IPS-NIHi11 (cell line): Measurements from ENCODE around the gene TBX3.

ENCODE experiments used
- DNase-seq: peaks from one replicate; pipeline ENCODE4 v3.0.0; 2012; ENCODE audit warnings: mixed read lengths, low spot score

TBX3 gene

GRCh38 chr12:114682785-114683708, 928 bp downstream of the TBX3 start:
- no peak for DNase-seq

GRCh38 chr12:114682106-114682784, 1.7 kb downstream of the TBX3 start:
- no peak for DNase-seq

DNA sequence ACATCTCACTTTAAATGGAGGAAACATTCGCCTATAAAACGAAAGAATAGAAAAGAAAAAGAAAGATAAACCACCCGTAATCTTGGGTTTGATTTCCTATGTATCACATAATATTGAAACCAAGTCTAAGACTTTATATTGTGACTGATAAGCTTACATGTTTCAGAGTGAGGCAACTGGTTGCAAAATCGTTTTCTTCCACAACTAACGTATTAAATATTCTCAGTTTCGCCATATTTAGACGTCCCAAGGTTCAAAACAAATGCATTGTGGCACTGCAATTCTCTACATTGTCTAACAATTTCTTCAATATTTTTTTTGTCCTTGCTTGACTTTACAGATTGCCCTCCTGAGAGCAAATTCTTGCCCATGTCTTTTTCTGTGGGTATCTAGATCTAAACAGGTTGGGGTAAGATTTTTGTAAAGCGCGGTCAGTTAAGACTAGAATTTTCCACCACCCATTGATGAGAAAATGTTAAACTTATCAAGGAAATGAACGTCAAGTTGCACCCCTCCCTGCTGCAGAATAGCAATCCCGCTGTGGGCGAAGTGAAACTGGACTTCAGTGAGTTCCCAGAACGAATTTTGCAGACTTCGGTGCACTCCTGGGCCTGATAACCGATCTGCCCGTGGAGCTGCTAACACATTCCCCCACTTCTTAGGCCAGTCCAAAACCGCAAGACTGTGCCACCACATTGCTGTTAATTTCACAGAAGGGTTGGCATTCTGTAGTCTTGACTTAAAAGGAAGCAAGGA, 2.7 kb downstream of the TBX3 start:
- DNase-seq = no peak

- DNase-seq = no peak
Measured at GRCh38 chr12:114680604-114681069, 3.3 kb downstream of the TBX3 start.

DNA sequence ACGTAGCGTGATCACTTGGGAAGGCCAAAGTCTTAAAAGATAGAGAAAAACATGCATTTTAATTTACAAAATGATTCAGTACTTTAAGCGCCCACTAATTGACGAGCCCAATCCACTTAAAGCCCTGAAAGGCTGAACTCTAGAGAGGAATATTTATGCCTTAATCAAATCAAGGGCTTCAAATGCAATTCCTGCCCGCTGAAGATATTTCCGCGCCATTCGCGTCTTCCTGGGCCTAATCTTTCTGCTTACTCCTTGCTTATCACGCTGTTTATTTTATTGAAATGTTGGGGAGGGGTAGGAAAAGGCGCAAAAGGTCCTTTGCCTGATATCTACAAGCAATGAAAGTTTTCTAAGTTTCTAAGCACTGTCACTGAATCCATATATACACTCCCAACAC, 4.0 kb downstream of the TBX3 start:
- DNase-seq = no peak

DNA sequence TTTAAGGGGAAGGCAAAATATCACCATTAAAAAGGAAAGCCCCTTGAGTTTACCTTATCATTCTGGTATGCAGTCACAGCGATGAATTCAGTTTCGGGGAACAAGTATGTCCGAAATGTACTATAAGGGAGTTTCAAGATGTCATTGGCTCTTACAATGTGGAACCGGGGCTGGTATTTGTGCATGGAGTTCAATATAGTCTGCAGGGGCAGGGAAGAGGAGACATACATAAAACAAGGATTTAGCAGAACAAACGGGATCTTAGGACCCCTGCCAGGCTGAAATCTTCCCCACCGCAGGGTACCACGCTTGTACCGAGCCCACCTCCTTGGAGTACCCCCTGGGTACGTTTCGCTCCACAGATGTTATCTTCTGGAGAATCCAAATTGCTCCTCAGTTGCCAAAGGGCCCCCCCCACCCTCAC, 4.5 kb downstream of the TBX3 start:
- no peak for DNase-seq

DNA sequence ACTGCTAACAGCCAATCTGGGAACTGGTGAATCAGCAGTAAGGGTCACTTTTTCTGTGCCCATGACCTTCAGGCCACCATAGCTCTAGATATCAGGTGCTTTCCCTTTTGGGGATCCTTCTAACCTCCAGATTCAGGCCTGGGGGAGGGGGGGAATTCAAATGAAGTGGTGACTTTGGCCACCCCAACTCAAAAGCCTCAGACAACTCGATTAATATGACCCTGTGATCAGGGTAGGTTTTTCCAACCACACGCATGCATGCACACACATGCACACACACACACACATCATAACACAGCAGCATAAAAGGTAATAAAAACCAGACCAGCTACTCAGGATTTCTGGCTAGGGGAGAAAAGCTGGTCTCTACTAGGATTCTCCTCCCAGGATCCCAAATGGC, 5.3 kb downstream of the TBX3 start:
- DNase-seq = no peak

DNA sequence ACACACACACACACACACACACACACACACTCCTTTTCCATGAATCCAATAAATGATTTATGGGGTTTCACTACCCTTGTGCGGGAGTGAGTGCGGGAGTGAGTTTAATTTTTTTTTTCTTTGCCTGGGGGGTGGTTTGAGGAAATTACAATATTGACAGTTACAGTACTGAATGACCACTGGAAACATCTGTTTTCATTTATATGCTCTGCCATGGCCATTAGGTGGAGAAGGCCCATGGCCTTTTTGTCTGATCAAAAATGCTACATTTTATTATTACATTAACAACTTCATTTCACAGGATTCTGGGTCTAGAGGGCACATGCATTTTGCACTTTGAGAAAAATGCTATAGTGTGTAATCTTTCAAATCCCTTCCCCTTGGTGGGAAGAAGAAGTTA, 5.9 kb downstream of the TBX3 start:
- DNase-seq = no peak

DNA sequence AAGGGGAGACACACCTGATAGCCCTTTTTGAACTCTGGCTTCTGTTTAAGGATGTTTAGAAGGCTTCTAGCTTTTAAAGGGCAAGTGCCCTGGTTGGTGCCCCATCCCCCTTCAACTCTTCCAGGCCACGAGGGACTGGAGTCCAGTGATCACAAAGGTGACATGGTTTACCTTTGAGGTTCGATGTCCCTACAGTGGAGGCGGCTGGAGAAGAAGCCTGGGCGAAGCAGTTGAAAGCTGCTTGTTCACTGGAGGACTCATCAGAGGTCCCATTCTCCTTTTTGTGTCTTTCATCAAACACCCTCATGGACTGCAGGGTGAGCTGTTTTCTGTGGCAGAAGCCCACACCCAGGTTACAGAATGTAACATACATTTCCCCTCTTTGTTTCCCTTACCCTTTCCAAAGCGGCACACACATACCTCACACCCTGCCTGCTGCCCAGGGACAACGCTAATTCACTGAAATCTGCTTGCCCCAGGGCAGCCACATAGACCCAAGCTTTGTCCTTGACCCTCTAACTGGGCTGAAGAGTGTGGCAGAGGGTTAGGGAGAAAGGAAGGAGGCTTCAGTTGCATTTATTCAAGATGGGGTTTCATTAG, 7.7 kb downstream of the TBX3 start:
- DNase-seq = no peak

- DNase-seq = no peak
Measured at GRCh38 chr12:114674251-114675047, 9.5 kb downstream of the TBX3 start.

GRCh38 chr12:114673901-114674250, 10.1 kb downstream of the TBX3 start:
- DNase-seq = no peak

DNA sequence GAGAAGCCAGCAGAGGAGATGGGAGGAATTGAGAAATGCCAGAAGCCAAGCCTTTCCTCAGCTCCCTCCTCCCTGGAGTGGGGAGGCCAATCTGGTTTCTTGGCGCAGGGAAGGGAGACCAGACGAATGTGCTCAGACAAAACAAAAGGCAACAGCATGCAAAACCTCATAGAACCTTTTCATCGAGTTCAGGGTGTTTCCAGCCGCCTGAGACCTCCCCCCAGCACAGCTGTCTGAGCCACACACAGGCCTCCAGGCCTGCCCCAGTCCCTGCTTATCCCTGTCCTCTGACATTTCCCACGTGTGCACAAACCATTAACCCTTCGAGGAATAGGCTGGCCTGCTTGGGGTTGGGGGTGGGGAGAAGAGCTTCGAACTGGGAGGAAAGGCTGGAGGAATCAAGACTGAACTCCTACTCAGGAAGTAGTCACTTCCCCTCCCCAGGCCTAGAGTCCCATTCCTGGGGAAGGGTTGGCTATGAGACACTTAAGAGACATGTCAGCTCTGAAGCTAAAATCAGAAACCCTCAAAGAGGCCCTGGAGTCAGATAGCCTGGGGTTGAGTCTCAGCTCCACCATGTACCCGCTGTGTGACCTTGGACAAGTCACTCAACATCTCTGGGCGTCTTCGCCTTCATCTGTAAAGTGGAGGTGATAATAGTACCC, 10.7 kb downstream of the TBX3 start:
- DNase-seq = peak; percentile 49

DNA sequence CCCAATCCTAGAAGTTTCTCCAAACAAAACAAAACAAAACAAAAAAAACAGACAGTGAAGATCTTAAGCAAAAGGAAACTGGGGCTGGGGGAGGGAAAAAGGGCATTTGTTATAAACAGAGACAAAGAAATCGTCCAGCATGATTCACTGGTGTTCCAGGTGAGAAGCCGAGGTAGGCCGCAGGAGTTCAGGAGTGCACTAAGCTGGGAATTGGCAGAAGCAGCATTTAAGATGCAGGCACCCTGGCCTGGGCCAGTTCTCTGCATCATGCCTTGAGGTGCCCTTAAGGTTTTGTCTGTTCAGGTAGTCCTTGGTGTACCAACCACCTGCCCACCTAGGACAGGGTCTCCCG, 11.2 kb downstream of the TBX3 start:
- DNase-seq = no peak

DNA sequence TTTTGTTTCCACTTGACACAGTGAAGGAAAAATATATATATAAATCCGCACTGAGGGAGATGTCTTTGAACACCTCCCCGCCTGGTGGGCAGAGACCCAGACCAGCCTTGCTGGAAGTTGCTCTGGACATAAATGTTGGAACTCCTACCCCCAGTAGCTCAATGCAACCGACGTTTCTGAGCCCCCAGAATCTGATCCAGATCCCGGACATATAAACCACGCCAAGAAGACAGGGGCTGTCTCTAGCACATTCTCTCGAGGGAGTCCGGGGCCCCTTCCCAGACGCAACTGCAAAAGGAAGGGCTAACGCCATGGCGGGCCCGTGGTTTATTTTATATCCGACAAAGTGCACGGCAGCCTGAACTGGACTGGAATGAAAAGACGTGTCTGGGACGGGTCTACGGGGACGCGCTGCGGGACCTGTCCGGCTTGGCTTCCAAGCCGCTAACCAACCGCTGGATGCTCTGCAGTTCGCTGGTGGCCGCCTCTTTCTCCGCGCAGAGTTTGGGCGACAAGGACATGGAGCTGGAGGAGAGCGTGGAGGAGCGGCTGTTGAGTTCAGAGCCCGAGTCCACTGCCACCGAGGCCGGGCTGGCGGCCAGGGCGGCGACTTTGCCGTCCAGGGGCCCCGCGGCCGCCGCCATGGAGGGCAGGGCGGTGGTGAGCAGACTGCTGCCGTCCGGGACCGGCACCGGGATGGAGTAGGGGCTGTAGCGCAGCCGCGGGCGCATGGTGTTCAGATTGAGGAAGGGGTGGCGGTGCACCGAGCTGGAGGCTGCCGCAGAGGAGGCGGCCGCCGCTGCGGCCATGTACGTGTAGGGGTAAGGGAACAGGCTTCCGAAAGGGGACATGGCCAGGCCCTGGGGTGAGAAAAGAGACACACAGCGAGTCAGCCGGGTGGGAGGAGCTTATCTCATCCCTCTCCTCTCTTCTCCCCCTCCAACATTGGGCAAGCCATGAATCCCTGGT, 12.2 kb downstream of the TBX3 start:
- no peak for DNase-seq

GRCh38 chr12:114671066-114671442, 12.9 kb downstream of the TBX3 start:
- DNase-seq = no peak

DNA sequence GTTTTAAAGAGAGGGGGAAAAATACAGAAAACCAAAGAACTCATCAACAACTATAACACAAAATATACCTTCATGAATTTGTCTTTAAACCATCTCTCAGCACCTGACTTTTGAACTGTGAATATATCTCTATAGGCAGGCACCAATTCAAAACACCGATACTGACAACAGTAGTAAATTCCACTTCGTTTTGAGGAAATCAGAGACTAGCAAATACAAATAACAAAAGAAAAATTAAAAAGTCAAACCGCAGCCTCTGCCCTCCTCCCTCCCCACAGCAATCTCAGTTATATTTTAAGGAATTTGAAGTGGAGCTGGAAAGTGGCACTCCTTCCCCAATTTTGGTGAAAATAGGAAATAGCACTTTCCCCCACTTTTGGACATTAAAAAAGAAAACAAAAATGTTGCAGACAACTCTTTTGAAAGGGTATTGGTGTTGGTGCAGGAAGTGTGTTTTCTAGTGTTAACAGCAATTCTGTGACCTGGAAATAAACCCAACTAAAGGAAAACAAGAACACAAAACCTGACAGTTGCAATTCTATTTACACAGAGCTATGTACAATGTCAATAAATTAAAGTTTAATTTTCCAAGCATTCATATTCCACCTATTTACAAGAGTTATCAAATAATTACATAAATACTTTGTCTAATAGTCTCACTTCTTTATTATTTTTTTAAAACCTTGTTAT, 13.5 kb downstream of the TBX3 start:
- DNase-seq = no peak

- DNase-seq = no peak
Measured at GRCh38 chr12:114669401-114670290, 14.3 kb downstream of the TBX3 start.

DNA sequence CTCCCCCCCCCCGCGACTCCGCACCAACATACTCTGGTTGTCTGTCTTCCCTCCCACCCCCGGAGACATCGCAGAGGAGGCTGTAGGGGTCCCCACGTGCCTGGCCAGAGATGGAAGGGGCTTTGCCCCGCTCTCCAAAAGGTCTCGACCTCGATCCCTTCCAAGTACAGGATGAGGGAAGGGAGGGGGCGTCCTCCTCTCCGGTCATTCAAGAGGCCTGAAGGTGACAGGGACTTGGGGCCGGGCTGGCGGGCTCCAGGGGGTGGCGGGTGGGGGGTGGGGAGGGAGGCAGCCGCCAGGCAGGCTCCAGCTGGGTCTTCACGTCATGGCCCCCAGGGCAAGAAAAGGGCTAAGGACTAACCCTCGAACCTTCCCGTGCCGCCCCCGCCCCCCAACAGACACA, 15.1 kb downstream of the TBX3 start:
- no peak for DNase-seq
